ENCODE measurements around the gene TADA2A. TPM values are rescaled to one million over a fixed set of nuclear protein-coding genes. Genes with fewer than 3 reads are reported as not detected.
"Not testable (repeated sequence)": the region's sequence is repeated elsewhere in the genome, so short reads cannot be mapped to it uniquely, and the experiment has no call there.

Gene TADA2A
- total and polyA plus RNA-seq, 2 donors = 12.4 to 33.9 TPM

DNA sequence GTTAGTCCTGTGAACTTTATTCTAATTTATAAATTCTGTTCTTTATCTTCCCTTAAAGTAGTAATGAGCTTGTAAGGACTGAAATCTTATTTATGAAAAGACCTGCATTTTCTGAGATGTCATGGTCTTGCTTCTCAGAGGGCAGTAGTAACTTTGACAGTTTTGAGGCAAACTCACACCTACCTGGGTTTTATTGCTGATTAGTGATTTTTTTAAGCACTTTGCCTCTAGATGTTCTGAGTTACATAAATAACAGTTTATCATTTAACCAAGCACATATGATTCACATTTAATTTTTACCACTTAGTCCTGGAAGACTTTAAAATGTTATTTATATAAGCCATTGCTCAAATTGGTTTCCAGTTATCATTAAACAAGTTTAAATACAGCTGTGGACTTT lies 93.7 kb downstream of the TADA2A start:
- no peaks in the 10 kb centered on the region for H3K4me1 ChIP-seq (ENCODE audit: insufficient read depth)
- no peak overlapping the region for H3K4me3 ChIP-seq (ENCODE audit: low read depth, low read length)
- DNase-seq (ENCODE audit: extremely low spot score) = no peak
- H3K36me3 ChIP-seq (ENCODE audit: insufficient read depth) = no peaks in the 10 kb centered on the region
- no peak overlapping the region for H3K27ac ChIP-seq (ENCODE audit: low read depth)

DNA sequence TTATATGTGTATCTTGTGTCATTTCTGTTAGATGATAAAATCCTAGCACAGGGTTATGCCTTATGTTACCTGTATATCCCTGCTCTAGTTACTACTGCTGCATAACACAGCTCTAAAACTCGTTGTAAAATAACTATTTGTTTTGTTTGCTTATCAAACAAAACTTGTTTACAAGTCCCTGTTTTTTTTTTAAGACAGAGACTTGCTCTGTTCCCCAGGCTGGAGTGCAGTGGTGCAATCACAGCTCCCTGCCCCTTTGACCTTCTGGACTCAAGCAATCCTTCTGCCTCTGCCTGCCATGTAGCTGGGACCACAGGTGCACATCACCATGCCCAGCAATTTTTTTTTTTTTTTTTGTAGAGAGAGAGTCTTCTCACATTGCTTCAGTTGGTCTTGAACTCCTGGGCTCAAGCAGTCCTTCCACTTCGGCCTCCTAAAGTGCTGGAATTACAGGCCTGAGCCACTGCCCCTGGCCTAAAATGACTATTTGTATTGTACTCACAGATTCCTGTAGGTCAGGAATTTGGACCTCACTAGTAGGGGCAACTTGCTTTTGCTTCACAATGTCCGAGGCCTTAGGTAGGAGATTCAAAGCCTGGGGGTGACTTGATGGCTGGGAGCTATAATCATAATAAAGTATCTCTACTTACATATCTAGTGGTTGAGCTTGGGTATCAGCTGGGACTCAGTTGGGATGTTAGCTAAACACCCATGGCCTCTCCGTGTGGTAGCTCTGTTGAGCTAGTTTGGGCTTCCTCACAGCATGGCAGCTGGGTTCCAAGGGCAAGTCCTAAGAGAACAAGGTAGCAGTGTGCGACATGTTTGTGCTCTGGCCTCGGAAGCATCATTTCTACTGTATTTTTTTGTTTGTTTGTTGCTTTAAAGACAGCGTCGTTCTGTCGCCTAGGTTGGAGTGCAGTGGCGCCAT lies 95.6 kb downstream of the TADA2A start:
- Histone ChIP-seq H3K36me3 (ENCODE audit: insufficient read depth) (no peaks in the 10 kb centered on the region), H3K4me3 (ENCODE audit: low read depth, low read length) (no peak overlapping the region), H3K4me1 (ENCODE audit: insufficient read depth) (no peaks in the 10 kb centered on the region), H3K27ac (ENCODE audit: low read depth) (no peak overlapping the region)
- DNase-seq (ENCODE audit: extremely low spot score) = no peak
- 93% methylated on average over 10 of the region's 10 CpGs for WGBS

DNA sequence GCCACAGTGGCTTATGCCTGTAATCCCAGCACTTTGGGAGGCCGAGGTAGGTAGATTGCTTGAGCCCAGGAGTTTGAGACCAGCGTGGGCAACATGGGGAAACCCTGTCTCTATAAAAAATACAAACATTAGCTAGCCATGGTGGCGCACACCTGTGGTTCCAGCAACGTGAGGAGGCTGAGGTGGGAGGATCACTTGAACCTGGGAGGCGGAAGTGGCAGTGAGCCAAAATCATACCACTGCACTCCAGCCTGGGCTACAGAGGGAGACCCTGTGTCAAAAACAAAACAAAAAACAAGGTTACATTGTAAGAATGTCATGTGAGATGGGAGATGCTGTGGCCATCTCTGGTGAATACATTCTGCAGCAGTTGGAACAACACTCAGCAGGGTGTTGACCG lies 96.5 kb downstream of the TADA2A start:
- Histone ChIP-seq H3K4me1 (ENCODE audit: insufficient read depth) (no peaks in the 10 kb centered on the region), H3K4me3 (ENCODE audit: low read depth, low read length) (no peak overlapping the region), H3K36me3 (ENCODE audit: insufficient read depth) (no peaks in the 10 kb centered on the region), H3K27ac (ENCODE audit: low read depth) (no peak overlapping the region)
- WGBS = 95% methylated on average over 6 of the region's 6 CpGs
- DNase-seq (ENCODE audit: extremely low spot score) = no peak

DNA sequence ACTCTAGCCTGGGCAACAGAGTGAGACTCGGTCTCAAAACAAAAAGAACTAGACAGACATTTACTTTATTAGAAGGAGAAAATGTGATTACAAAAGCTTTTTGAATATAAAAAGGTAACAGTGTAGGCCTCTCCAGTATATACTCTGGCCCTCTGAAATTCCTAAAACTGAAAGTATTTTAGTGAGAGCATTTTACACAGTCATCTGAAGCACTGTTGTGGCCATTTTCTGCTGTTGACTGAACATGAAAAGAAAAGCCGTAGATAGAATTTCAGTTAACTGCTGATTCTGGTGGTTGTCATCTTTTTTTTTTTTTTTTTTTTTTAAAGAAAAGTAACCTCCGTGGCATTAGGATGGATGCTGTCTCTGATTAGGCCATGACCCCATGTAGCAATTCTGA lies 98.6 kb downstream of the TADA2A start:
- Histone ChIP-seq H3K4me3 (ENCODE audit: low read depth, low read length) (no peak overlapping the region), H3K4me1 (ENCODE audit: insufficient read depth) (no peaks in the 10 kb centered on the region), H3K27ac (ENCODE audit: low read depth) (no peak overlapping the region), H3K36me3 (ENCODE audit: insufficient read depth) (no peaks in the 10 kb centered on the region)
- DNase-seq (ENCODE audit: extremely low spot score) = no peak
- 90% methylated on average over 3 of the region's 3 CpGs for WGBS

DNA sequence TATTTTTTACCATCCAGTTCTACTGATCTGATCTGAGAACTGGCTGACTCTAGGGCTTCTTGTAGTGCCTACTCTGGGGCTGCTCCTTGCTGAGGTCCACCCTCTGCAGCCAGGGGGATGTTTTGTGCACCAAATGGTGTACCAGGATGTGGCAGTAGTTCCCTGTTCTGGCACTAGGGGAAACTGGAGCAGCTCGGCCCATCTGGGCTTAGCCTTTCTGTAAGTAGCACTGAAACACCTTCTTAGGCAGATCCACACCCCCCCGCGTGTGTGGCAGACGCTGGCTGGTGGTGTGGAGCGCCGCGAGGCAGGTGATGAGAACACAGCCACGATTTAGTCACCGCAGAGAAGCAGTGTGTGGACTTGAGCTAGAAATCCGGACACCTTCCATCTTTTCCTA lies 100.0 kb downstream of the TADA2A start:
- H3K36me3 ChIP-seq (ENCODE audit: insufficient read depth) = no peaks in the 10 kb centered on the region
- H3K4me3 ChIP-seq (ENCODE audit: low read depth, low read length) = no peak overlapping the region
- no peaks in the 10 kb centered on the region for H3K4me1 ChIP-seq (ENCODE audit: insufficient read depth)
- no peak overlapping the region for H3K27ac ChIP-seq (ENCODE audit: low read depth)
- no peak for DNase-seq (ENCODE audit: extremely low spot score)
- WGBS = 61% methylated on average over 10 of the region's 10 CpGs

DNA sequence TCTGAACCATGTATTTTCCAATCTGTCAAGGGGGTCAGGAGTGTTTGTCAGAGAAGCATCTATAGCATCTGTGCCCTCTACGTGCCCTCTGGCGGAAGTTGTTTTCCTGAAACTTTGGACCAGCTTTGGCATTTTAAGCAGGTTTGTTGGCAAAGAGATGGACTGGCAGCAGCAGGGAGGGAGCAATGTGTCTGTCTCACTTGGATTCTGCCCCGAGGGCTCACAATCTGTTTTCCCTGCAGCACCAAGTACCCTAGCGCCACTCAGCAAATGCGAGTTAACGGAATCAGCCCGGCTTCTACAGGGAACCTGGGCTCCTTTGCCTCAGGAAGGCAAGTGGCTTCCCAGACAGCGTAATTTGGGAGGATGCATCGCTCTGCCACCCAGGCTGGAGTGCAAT lies 100.4 kb downstream of the TADA2A start:
- no peak for DNase-seq (ENCODE audit: extremely low spot score)
- H3K4me3 ChIP-seq (ENCODE audit: low read depth, low read length) = no peak overlapping the region
- H3K36me3 ChIP-seq (ENCODE audit: insufficient read depth) = no peaks in the 10 kb centered on the region
- 91% methylated on average over 9 of the region's 9 CpGs for WGBS
- H3K27ac ChIP-seq (ENCODE audit: low read depth) = no peak overlapping the region
- H3K4me1 ChIP-seq (ENCODE audit: insufficient read depth) = no peaks in the 10 kb centered on the region

DNA sequence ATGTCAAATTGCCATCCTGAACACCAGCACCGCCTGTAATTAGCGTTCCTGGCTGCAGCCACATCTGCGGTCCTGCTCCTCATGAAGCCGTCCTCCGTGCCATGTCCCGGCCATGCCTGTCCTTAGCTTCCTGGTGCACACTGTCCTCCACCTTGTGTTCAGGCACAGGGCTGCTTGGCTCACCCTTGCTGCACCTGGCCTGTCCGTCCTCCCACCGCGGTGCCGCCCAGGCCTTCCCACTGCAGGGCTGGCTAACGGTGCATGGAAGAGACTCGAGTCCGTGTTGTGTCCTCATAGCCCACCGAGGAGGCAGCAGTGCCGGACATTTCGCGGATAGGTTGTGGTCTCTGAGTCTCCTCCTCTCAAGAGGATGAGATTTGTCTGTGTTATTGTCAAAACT lies 103.4 kb downstream of the TADA2A start:
- Histone ChIP-seq H3K36me3 (ENCODE audit: insufficient read depth) (no peaks in the 10 kb centered on the region), H3K4me1 (ENCODE audit: insufficient read depth) (no peaks in the 10 kb centered on the region), H3K27ac (ENCODE audit: low read depth) (no peak overlapping the region), H3K4me3 (ENCODE audit: low read depth, low read length) (no peak overlapping the region)
- no peak for DNase-seq (ENCODE audit: extremely low spot score)
- WGBS = 92% methylated on average over 17 of the region's 17 CpGs

DNA sequence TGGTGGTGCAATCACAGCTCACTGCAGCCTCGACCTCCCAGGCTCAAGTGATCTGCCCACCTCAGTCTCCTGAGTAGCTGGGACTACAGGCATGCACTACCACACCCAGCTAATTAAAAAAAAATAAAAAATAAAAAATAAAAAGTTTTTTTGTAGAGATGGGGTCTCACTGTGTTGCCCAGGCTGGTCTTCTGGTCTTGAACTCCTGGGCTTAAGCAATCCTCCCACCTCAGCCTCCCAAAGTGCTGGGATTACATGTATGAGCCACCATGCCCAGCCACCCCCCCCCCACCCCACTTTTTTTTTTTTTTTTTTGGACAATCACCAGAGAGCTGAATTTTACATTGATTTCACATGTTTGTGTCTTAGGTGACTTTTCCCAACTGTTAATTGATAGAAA lies 105.0 kb downstream of the TADA2A start:
- not testable (repeated sequence) for H3K4me1 ChIP-seq (ENCODE audit: insufficient read depth); H3K36me3 ChIP-seq (ENCODE audit: insufficient read depth); H3K4me3 ChIP-seq (ENCODE audit: low read depth, low read length); DNase-seq (ENCODE audit: extremely low spot score); H3K27ac ChIP-seq (ENCODE audit: low read depth)
- WGBS = 77% methylated on average over 1 of the region's 1 CpG

DNA sequence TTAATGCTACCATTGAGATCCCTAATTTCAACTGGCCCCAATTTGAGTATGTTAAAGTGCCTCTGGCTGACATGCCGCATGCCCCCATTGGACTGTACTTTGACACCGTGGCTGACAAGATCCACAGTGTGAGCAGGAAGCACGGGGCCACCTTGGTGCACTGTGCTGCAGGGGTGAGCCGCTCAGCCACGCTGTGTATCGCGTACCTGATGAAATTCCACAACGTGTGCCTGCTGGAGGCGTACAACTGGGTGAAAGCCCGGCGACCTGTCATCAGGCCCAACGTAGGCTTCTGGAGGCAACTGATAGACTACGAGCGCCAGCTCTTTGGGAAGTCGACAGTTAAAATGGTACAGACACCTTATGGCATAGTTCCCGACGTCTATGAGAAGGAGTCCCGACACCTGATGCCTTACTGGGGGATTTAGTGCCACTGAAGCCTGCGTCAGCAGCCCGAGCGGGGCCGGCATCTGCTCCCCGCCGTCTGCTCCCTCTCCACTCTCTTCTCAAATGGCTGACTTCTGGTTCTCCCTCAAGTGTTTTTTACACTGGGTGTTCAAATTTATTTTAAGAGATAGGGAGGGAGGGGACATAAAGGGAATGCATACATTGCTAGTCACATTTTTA lies 105.9 kb downstream of the TADA2A start:
- DNase-seq (ENCODE audit: extremely low spot score) = no peak
- Histone ChIP-seq H3K4me3 (ENCODE audit: low read depth, low read length) (no peak overlapping the region), H3K36me3 (ENCODE audit: insufficient read depth) (no peaks in the 10 kb centered on the region), H3K27ac (ENCODE audit: low read depth) (no peak overlapping the region), H3K4me1 (ENCODE audit: insufficient read depth) (no peaks in the 10 kb centered on the region)
- 77% methylated on average over 24 of the region's 24 CpGs for WGBS

DNA sequence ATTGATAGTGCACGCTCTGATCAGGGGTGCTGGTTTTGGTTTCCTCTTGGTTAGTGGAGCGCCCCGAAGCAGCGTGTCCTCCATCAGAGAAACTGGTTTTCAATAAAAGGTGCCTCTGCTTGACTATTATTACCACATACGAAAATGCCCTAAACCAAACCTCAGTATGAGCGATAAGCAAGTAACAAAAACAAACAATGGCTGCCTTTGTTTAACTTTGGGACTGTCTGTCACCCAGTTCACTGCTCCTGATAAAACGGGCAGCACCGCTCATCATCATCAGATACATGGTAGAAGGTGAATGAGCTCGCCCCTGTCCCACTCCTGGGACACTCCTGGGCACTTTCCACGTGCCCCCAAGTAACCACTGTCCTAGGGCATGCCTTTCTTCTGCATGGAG lies 107.0 kb downstream of the TADA2A start:
- no peak overlapping the region for H3K27ac ChIP-seq (ENCODE audit: low read depth)
- H3K36me3 ChIP-seq (ENCODE audit: insufficient read depth) = no peaks in the 10 kb centered on the region
- WGBS = 91% methylated on average over 10 of the region's 10 CpGs
- DNase-seq (ENCODE audit: extremely low spot score) = no peak
- no peaks in the 10 kb centered on the region for H3K4me1 ChIP-seq (ENCODE audit: insufficient read depth)
- H3K4me3 ChIP-seq (ENCODE audit: low read depth, low read length) = no peak overlapping the region

DNA sequence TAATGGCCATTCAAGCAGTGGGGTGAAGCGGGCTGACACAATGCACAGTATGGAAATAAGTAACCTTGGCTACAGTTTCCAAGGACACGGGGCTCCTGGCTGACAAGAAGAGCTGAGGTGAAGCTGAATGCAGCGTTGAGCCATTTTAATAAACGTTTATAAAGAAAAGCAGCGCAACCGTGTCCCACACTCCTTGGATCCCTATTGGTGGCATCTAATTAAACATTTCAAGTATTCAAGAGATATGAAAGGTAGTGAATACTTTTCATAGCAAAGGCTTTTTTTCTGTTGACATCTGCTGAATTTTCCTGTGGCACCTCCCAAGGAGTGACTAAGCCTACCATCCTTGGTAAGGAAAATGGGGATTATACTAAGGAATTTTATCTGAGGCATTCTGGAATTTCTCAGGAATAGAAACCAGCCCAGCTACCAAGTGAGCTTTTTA lies 109.5 kb downstream of the TADA2A start:
- H3K27ac ChIP-seq (ENCODE audit: low read depth) = no peak overlapping the region
- WGBS = 43% methylated on average over 6 of the region's 6 CpGs
- DNase-seq (ENCODE audit: extremely low spot score) = no peak
- no peaks in the 10 kb centered on the region for H3K4me1 ChIP-seq (ENCODE audit: insufficient read depth)
- no peak overlapping the region for H3K4me3 ChIP-seq (ENCODE audit: low read depth, low read length)
- no peaks in the 10 kb centered on the region for H3K36me3 ChIP-seq (ENCODE audit: insufficient read depth)

DNA sequence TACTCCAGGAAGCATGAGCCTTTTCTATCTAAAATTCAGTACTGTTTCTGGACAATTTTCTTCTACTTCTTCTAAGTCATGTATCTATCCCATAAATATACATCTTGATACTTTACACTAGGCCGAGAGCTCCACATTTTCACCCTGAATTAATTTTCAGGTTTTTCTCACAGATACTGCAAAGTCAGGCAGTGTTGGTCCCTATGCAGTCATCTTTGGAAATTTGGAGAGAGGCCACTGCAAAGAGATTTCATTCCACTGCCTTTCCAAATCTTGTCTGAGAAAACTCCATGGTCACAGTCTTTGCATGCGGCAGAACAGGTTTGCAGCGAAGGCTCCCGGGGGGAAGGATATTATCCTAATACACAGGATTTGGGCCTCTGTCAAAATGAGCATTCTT lies 111.2 kb downstream of the TADA2A start:
- no peak for DNase-seq (ENCODE audit: extremely low spot score)
- H3K36me3 ChIP-seq (ENCODE audit: insufficient read depth) = no peaks in the 10 kb centered on the region
- no peak overlapping the region for H3K27ac ChIP-seq (ENCODE audit: low read depth)
- H3K4me3 ChIP-seq (ENCODE audit: low read depth, low read length) = no peak overlapping the region
- no peaks in the 10 kb centered on the region for H3K4me1 ChIP-seq (ENCODE audit: insufficient read depth)
- 90% methylated on average over 4 of the region's 4 CpGs for WGBS

DNA sequence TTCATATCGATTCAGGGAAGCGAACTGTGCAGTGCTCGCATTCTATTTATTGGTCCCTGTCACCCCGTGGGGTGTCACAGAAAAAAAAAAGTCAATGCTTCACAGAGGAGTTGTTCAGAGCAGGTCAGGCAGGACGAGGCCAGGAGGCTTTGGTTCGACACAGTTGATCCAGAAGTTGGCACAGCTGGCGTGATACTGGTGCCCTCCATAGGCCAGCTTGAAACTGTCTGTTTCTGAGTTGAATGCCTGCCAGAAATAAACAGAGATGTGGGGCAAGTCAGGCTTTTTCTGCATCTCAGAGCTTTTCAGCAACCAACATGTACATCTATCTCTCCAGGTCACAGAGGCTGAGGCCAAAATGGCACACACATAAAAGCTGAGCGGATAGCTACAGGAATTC lies 112.1 kb downstream of the TADA2A start:
- whole genome bisulfite sequencing = 75% methylated on average over 8 of the region's 8 CpGs
- no peaks in the 10 kb centered on the region for H3K36me3 ChIP-seq (ENCODE audit: insufficient read depth)

DNA sequence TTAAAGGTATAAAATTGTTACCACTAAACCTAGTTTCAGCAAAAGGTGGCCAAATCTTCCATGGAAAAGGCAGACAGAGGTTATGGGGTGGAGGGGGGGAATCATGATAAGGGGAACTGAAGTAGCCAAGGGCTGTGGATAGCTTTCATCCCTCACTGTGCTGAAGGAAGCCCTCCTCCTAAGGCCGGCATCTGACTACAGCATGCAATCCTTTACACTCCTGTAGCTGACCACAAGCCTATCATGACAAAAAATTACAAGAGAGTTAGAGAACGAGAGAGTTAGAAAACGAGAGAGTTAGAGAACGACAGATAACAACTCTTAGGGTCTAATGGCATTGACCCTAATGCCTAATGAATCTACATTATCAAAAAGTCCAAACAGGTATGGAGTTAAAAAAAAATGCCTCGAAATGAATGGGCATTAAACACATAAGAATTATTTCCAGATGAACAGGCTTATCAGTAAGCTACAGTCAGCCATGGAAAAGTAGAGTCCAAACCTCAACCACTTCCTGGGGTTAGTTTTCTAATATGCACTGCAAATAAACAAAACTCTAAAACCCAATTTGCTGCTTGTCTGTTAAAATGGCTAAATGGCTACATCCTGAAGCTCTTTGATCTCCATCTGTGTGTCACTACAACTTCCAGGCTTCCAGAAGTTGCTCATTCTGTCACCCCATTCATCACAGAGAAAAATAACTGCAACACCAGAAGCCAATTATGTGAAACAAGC lies 112.7 kb downstream of the TADA2A start:
- DNase-seq (ENCODE audit: extremely low spot score) = no peak
- no peak overlapping the region for H3K27ac ChIP-seq (ENCODE audit: low read depth)
- no peaks in the 10 kb centered on the region for H3K4me1 ChIP-seq (ENCODE audit: insufficient read depth)
- no peaks in the 10 kb centered on the region for H3K36me3 ChIP-seq (ENCODE audit: insufficient read depth)
- 62% methylated on average over 5 of the region's 5 CpGs for WGBS
- H3K4me3 ChIP-seq (ENCODE audit: low read depth, low read length) = no peak overlapping the region

More for the DNA sequence above, 112.1 kb downstream of the TADA2A start:
- Histone ChIP-seq H3K27ac (ENCODE audit: low read depth) (no peak overlapping the region), H3K4me1 (ENCODE audit: insufficient read depth) (no peaks in the 10 kb centered on the region), H3K4me3 (ENCODE audit: low read depth, low read length) (no peak overlapping the region)
- DNase-seq (ENCODE audit: extremely low spot score) = no peak
